Stimulated activated naive CD8-positive, alpha-beta T cell treated with anti-CD3 and anti-CD28 coated beads, Interleukin-15, Interleukin-2, amounts not matched to agents 100 U/mL and 50 U/mL, for 24 hours (primary cell): Measurements from ENCODE around the gene BICD1.

Experiments used
- ATAC-seq: fragments of 150-1000 bp; cut with Tn5 transposase; one replicate; pipeline ENCODE4 v1.10.0; 2021
- DNase-seq: peaks from one replicate; pipeline ENCODE4 v3.0.0; 2021

Gene BICD1

GRCh38 chr12:32402946-32403345 is 296.3 kb downstream of the BICD1 start:
- no peak for DNase-seq

GRCh38 chr12:32407795-32408194 is 301.1 kb downstream of the BICD1 start:
- ATAC-seq (no peak), DNase-seq (no peak)

More at GRCh38 chr12:32402946-32403345, 296.3 kb downstream of the BICD1 start:
- ATAC-seq = no peak

- DNase-seq (no peak), ATAC-seq (no peak)
Measured at GRCh38 chr12:32413412-32413811, 306.8 kb downstream of the BICD1 start.

- DNase-seq (no peak), ATAC-seq (no peak)
Measured at GRCh38 chr12:32418221-32418620, 311.6 kb downstream of the BICD1 start.

GRCh38 chr12:32418903-32419519 is 312.4 kb downstream of the BICD1 start:
- no peak for ATAC-seq
- no peak for DNase-seq

- DNase-seq = no peak
- peak; percentile 14 for ATAC-seq
Measured at GRCh38 chr12:32419520-32419960, 312.9 kb downstream of the BICD1 start.

GRCh38 chr12:32420356-32420755 is 313.7 kb downstream of the BICD1 start:
- no peak for ATAC-seq
- DNase-seq = no peak

GRCh38 chr12:32423559-32423958 is 316.9 kb downstream of the BICD1 start:
- DNase-seq (no peak), ATAC-seq (no peak)

GRCh38 chr12:32431025-32431424 is 324.4 kb downstream of the BICD1 start:
- ATAC-seq (no peak), DNase-seq (no peak)
